Gastroesophageal sphincter (tissue), 3 donors: ENCODE measurements around the gene ADAMTSL3.

ENCODE experiments used
- CTCF ChIP-seq, 4 experiments: fragments of 200-600 bp in 2 of 4; fragments of 450-650 bp in 2 of 4; sonication (generic) in 1 of 4; IDR thresholded peaks; one replicate each; pipeline ENCODE4 v1.5.1; 2017 to 2019; ENCODE audit warnings: antibody characterized with exemption in 4 of 4, mild to moderate bottlenecking in 2 of 4, moderate library complexity in 2 of 4
- POLR2A ChIP-seq, 2 donors: fragments of 450-650 bp; IDR thresholded peaks; one replicate each; pipeline ENCODE4 v1.6.1; 2017; ENCODE audit warnings: antibody characterized with exemption in 2 of 2, mild to moderate bottlenecking in 2 of 2, moderate library complexity in 1 of 2

GRCh38 chr15:83745771-83746170 is 91.8 kb downstream of the ADAMTSL3 start:
- no peak for TF ChIP-seq CTCF (IDR thresholded peaks at IDR 0.05)
- TF ChIP-seq POLR2A (IDR thresholded peaks at IDR 0.05) = no peak
